ENCODE results near the gene AKR1E2.

DNA sequence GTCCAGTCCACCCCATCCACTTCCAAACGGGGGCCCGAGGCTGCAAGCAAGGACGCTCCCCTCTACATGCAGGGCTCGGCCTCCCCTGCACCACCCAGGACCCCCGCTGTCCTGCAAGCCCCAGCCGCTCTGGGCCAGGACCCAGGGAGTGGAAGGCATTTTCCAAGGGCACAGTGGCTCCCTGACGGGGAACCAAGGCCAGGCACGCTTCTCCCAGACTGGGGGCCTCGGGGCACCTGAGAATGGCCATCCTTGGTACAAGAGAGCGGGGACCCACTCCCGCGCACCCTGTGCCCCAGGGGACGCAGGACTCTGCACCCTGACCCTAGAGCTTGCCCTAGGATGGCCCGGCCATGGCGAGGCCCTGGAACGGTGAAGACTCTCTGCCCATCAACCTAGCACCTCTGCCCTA, 545 bp upstream of the AKR1E2 start:
- no peak for TF ChIP-seq POLR2A (IDR thresholded peaks at IDR 0.05)
- TF ChIP-seq, protein P1, sequence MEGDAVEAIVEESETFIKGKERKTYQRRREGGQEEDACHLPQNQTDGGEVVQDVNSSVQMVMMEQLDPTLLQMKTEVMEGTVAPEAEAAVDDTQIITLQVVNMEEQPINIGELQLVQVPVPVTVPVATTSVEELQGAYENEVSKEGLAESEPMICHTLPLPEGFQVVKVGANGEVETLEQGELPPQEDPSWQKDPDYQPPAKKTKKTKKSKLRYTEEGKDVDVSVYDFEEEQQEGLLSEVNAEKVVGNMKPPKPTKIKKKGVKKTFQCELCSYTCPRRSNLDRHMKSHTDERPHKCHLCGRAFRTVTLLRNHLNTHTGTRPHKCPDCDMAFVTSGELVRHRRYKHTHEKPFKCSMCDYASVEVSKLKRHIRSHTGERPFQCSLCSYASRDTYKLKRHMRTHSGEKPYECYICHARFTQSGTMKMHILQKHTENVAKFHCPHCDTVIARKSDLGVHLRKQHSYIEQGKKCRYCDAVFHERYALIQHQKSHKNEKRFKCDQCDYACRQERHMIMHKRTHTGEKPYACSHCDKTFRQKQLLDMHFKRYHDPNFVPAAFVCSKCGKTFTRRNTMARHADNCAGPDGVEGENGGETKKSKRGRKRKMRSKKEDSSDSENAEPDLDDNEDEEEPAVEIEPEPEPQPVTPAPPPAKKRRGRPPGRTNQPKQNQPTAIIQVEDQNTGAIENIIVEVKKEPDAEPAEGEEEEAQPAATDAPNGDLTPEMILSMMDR (IDR thresholded peaks at IDR 0.05 in 4 of 5, conservative IDR thresholded peaks at IDR 0.05 in 1 of 5), result no peak

Data from gastrocnemius medialis (tissue), 4 donors.